PC-3 (cell line): ENCODE results near the gene GJA3.

ENCODE experiments used
- EZH2 ChIP-seq: fragments of 300-600 bp; sonication (generic); IDR thresholded peaks from one replicate; pipeline ENCODE4 v1.6.1; 2017; ENCODE audit warnings: antibody characterized with exemption, mild to moderate bottlenecking, low read length; ENCODE audit not compliant: unreplicated experiment
- TF ChIP-seq, protein P1 (sequence below): fragments of 300-600 bp; sonication (generic); conservative IDR thresholded peaks from 2 replicates; pipeline ENCODE4 v1.5.1; 2017; ENCODE audit warnings: antibody characterized with exemption, low read depth, mild to moderate bottlenecking, low read length

DNA sequence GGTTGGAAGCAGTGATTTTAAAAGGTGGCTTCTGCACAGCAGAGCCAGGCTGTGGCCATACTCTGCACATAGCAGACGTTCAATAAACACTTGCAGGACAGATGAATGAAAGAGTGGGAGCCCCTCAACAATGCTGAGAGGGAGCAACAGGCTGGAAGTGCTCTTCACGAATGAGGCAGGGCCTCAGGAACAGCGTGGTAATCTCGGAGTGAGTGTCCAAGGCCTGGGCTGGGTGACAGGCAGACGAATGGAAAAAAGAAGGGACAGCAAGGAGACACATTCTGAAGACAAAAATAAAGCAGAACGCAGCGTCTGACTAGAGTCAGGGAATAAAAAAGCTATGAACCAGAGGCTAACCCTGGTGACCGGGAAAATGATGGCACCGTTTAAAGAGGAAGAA is 11.1 kb downstream of the GJA3 start:
- TF ChIP-seq, protein P1, sequence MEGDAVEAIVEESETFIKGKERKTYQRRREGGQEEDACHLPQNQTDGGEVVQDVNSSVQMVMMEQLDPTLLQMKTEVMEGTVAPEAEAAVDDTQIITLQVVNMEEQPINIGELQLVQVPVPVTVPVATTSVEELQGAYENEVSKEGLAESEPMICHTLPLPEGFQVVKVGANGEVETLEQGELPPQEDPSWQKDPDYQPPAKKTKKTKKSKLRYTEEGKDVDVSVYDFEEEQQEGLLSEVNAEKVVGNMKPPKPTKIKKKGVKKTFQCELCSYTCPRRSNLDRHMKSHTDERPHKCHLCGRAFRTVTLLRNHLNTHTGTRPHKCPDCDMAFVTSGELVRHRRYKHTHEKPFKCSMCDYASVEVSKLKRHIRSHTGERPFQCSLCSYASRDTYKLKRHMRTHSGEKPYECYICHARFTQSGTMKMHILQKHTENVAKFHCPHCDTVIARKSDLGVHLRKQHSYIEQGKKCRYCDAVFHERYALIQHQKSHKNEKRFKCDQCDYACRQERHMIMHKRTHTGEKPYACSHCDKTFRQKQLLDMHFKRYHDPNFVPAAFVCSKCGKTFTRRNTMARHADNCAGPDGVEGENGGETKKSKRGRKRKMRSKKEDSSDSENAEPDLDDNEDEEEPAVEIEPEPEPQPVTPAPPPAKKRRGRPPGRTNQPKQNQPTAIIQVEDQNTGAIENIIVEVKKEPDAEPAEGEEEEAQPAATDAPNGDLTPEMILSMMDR, result no peak
- no peak for TF ChIP-seq EZH2
